GM21786 (cell line): Measurements from ENCODE around the gene ING2.

Experiments used
- ATAC-seq: cut with Tn5 transposase; IDR thresholded peaks from one replicate; pipeline ENCODE4 v1.9.1; 2021; ENCODE audit not compliant: unreplicated experiment

The ING2 gene

GRCh38 chr4:183499389-183499788 is 5.5 kb upstream of the ING2 start:
- no peak for ATAC-seq

GRCh38 chr4:183499801-183500200 is 5.1 kb upstream of the ING2 start:
- ATAC-seq = no peak

DNA sequence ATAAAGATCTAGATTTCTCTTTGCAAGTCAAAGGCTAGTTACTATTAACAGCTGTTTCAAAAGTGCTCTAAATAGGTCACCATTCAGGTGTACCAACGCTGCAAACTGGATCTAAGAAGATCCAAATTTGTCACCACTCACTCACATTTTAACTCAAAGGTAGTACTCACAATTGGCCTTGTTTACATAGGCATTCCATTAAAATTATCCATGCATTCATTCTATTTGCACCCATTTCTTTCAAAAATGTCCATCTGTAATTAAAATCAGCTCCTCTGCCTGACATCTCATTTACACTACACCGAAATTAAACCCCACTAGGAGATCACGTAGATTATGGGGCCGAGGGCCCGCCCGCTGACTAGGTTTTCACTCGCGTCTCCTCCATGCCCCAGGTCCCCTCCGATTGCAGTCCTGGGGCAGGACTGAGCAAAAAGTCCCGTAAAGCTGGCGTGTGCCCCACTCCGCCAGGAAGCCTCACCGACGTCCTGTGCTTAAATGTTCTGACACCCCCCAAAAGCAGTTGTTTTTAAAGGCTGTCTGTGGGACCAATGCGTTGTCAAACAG is 1.3 kb upstream of the ING2 start:
- ATAC-seq = no peak

DNA sequence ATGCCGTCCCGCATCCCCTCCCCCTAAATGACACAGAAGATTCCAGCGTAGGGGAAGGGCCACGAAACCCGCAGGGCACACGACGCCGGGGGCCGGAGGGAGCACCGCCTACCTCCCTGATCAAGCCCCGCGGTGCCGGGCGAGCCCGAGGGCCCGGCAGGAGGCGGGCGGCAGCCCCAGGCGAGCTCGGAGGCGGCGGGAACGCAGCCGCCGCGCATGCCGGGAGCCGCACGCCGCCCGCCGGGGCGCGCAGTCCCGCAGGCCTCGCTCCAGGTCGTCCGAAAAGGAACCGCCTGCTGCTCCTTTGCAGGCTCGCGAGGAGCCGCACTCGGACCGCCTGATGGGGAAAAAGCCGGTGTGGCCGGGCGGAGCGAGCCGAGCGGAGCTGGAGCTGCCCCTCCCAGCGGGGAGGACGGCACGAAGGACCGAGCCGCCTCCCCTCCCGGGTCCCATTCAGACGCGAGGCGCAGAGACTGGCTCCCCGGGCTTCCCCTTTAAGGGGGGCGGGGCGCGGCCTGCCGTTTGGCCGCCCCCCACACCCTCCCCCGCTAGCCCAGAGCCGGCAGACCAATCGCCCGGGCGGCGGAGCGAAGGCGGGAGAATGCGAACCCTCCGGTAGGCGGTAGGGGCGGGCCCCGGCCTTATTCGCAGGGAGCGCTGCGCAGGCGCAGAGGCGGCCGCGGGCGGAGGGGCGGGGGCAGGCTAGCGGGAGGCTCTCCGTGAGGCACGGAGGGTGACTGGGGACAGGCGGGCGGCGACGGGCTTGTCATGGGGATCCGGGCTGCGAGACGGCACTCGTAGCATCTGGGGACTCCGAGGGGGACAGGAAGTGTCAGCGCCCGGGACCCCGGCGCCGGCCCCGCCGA is 561 bp upstream of the ING2 start:
- ATAC-seq = peak; percentile 67

GRCh38 chr4:183505611-183506388 is 942 bp downstream of the ING2 start:
- peak; percentile 44 for ATAC-seq

GRCh38 chr4:183506389-183506735 is 1.5 kb downstream of the ING2 start:
- no peak for ATAC-seq

- no peak for ATAC-seq
These were observed 3.3 kb downstream of the ING2 start for GRCh38 chr4:183507925-183508696.

DNA sequence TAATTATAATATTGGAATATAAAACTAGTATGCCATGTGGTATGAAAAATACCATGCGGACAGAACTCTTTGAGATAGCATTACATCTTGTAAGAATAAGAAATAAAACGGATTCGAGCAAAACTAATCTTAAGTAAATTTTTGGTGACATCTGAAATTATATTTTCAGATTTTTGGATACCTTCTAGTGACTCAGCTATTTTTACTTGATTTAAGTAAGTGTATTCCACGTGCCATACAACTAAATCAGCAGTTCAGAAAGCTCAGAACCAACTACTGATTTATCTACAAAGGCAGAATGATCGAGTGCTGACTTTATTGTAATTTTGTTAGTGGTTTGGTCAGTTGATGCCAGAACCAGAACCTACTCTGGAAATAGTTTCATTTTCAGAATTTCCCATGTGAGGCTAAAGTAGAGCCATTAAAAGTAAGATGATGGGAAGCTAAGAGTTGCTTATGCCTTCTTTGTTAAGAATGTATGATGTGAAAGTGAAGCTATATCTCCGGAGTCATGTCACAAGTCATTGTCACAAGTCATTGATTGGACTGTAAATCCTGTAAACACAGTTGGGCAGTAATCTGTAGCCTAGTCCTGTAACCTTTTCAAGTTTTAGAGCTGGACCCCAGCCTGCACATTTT is 4.0 kb downstream of the ING2 start:
- no peak for ATAC-seq

- no peak for ATAC-seq
These were observed 10.6 kb downstream of the ING2 start for GRCh38 chr4:183515411-183515810.

DNA sequence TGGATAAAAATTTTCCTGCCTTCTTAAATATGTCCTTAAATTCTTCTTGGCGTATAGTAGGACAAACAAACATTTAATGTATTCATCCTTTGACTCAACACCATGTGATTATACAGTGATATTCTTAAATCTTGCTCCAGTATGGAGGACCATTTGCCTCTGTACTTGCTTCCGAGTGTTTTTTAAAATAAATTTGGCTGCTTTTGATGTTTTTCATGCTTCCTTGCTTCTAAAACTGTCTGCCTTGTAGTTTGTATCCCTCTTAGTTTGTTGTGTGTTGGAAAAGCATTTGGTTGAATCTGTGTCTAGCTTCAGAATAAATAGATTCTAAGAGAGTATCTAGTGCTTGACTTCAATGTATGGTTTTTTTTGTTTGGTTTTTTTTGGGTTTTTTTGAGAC is 12.3 kb downstream of the ING2 start:
- ATAC-seq = no peak

GRCh38 chr4:183517781-183518180 is 12.9 kb downstream of the ING2 start:
- no peak for ATAC-seq

DNA sequence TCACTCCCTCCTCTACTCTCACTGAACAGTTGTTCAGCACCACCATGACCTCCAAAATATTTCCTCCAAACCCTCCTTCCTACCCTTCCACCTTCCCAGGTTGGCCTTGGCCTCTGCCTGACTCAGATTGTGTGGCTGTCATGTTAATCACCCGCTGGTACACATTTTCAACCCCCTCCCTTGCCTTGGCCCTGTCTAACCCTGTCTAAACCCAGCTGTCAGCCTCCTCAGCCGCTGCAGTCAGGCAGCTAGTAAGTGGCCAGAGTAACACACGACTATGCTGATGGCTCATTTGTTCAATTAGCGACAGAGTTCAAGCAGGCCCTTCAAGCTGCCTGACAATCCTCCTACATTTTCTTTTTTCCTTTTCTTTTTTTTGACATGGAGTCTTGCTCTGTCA is 18.0 kb downstream of the ING2 start:
- no peak for ATAC-seq

- ATAC-seq = no peak
These were observed 22.5 kb downstream of the ING2 start for GRCh38 chr4:183527326-183527725.

DNA sequence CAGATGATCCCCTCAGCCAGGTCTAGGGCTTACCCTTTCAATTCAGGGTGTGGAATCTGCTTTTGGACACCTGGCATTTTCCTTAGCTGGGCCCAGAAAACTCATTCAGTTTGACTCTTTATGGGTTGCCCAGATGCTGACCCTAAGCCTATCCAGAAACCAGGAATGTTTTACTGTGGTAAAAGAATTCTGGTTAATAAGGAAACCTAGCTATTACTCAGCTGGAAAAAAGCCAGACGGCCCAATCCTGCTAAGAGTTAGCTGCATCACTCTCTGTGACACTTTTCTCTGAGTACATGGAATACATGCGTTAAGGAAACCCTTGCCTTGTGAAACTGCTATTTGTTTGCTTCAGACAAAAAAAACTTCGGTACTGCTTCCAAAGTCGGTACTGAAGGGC is 28.0 kb downstream of the ING2 start:
- ATAC-seq = no peak

GRCh38 chr4:183533698-183534097 is 28.8 kb downstream of the ING2 start:
- ATAC-seq = no peak

GRCh38 chr4:183540410-183541009 is 35.7 kb downstream of the ING2 start:
- ATAC-seq = no peak

DNA sequence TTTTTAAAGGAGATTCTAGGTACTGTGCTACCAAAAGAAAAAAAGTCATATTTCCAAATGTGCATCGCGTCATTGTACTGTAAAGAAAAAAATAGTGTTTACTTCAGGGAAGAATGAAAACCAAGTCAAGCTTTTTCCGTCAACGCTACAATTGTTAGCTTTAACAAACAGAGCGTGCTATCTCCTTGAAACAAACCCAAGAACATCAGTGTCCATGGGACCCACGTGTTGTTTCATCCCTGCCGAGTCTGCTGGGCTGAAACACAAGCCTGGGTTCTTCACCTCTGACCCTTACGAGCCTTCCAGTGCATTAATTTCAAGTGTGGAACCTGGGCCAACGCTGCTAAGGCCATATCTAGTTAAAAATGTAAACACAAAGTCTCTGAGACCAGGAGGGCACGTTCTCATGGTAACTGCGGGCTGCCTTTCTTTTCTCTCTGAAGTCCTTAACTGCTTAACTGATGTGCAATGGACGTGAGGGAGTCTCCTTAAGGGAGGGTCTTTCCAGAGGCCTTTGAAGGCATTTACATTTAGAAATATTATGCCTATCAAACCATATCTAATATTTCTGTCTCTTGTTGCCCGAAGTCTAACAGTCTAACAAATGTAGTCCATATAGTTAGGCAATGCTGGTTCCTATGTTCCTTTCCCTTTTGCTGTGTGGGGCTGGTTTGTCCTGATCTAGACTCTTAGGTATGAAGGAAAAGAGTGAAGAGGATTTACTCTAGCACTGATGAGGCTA is 36.3 kb downstream of the ING2 start:
- no peak for ATAC-seq

GRCh38 chr4:183541752-183542040 is 36.8 kb downstream of the ING2 start:
- ATAC-seq = no peak

DNA sequence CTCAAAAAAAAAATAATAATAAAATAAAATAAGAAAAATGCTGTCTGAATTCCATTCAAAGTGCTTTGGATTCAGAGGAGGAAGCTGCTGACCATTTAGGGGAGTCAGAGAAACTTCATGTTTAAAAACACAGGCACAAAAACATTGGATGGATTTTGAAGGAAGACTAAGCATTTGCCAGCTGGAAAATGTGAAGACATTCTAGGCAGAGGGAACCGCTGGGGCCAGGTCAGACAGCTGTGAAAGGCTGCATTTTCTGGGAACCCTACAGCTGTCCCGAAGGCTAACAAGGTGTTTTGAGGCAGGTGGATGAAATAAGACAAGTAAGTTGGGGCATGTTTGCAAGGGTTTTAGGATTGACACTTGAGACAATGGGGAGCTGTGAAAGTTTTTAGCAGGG is 38.6 kb downstream of the ING2 start:
- no peak for ATAC-seq

- no peak for ATAC-seq
These were observed 39.3 kb downstream of the ING2 start for GRCh38 chr4:183544109-183544508.
